ENCODE measurements around the gene RNF187.
"Not testable (repeated sequence)": the region's sequence is repeated elsewhere in the genome, so short reads cannot be mapped to it uniquely, and the experiment has no call there.

- not testable (repeated sequence) for TF ChIP-seq CTCF (IDR thresholded peaks at IDR 0.05); POLR2AphosphoS5 (IDR thresholded peaks at IDR 0.05); EP300 (IDR thresholded peaks at IDR 0.05); POLR2A (IDR thresholded peaks at IDR 0.05; ENCODE audit: low read depth)
Observed at GRCh38 chr1:228505944-228506343, 18.8 kb downstream of the RNF187 start.

All from esophagus muscularis mucosa (tissue), 4 donors.